Adipocyte (in vitro differentiated cells): ENCODE measurements around the gene ACTA2.
A peak's percentile ranks its signal among the peaks of the same experiment; 100 is the strongest.

ENCODE experiments used
- DNase-seq: peaks from one replicate; pipeline ENCODE4 v3.0.0-alpha.2; 2015; ENCODE audit warnings: low read depth
- H3K27me3 ChIP-seq: replicated peaks from 2 replicates; pipeline ENCODE4 v1.7.0; 2013; ENCODE audit warnings: mild to moderate bottlenecking, low read length, moderate library complexity; ENCODE audit not compliant: control insufficient read depth, insufficient read depth
- H3K36me3 ChIP-seq: 2 replicates; pipeline ENCODE4 v1.7.0; 2013; ENCODE audit warnings: low read length, mild to moderate bottlenecking, moderate library complexity; ENCODE audit not compliant: control insufficient read depth, insufficient read depth, severe bottlenecking
- H3K4me1 ChIP-seq: 2 replicates; pipeline ENCODE4 v1.7.0; 2013; ENCODE audit warnings: mild to moderate bottlenecking, low read length, moderate library complexity; ENCODE audit not compliant: control insufficient read depth, insufficient read depth
- H3K4me3 ChIP-seq: 2 replicates; pipeline ENCODE4 v1.7.0; 2013; ENCODE audit warnings: mild to moderate bottlenecking, low read length, moderate library complexity
- H3K9ac ChIP-seq: 2 replicates; pipeline ENCODE4 v1.7.0; 2013; ENCODE audit warnings: mild to moderate bottlenecking, low read length, moderate library complexity
- H3K9me3 ChIP-seq: 2 replicates; pipeline ENCODE4 v1.7.0; 2013; ENCODE audit warnings: mild to moderate bottlenecking, low read length, moderate library complexity; ENCODE audit not compliant: control insufficient read depth

Gene ACTA2

GRCh38 chr10:88980800-88981199 is 28.2 kb upstream of the ACTA2 start:
- H3K9ac ChIP-seq: peak overlapping the region; percentile 22
- no peaks in the 10 kb centered on the region for H3K27me3 ChIP-seq
- no peaks in the 10 kb centered on the region for H3K9me3 ChIP-seq
- peaks cover 21% of the 10 kb centered on the region for H3K4me1 ChIP-seq
- no peak overlapping the region for H3K4me3 ChIP-seq
- peaks cover 5% of the 10 kb centered on the region for H3K36me3 ChIP-seq
- DNase-seq: no peak

- Histone ChIP-seq H3K9ac (peak overlapping the region; percentile 22), H3K4me3 (peak overlapping the region; percentile 8), H3K9me3 (no peaks in the 10 kb centered on the region), H3K4me1 (peaks cover 27% of the 10 kb centered on the region), H3K27me3 (no peaks in the 10 kb centered on the region), H3K36me3 (peaks cover 5% of the 10 kb centered on the region)
- no peak for DNase-seq
Observed at GRCh38 chr10:88980247-88980646, 27.7 kb upstream of the ACTA2 start.

- Histone ChIP-seq H3K9ac (peak overlapping the region; percentile 53), H3K9me3 (no peaks in the 10 kb centered on the region), H3K27me3 (no peaks in the 10 kb centered on the region), H3K4me1 (peaks cover 30% of the 10 kb centered on the region), H3K36me3 (peaks cover 5% of the 10 kb centered on the region), H3K4me3 (peak overlapping the region; percentile 46)
- no peak for DNase-seq
Observed at GRCh38 chr10:88979603-88980002, 27.0 kb upstream of the ACTA2 start.

GRCh38 chr10:88979153-88979562 is 26.6 kb upstream of the ACTA2 start:
- Histone ChIP-seq H3K9ac (no peak overlapping the region), H3K4me3 (peak overlapping the region; percentile 46), H3K9me3 (no peaks in the 10 kb centered on the region), H3K36me3 (peaks cover 4% of the 10 kb centered on the region), H3K4me1 (peaks cover 35% of the 10 kb centered on the region), H3K27me3 (no peaks in the 10 kb centered on the region)
- DNase-seq: peak; percentile 83

- Histone ChIP-seq H3K4me1 (peaks cover 42% of the 10 kb centered on the region), H3K4me3 (no peak overlapping the region), H3K36me3 (no peaks in the 10 kb centered on the region), H3K9ac (no peak overlapping the region), H3K9me3 (no peaks in the 10 kb centered on the region), H3K27me3 (no peaks in the 10 kb centered on the region)
- DNase-seq: no peak
Observed at GRCh38 chr10:88978463-88978862, 25.9 kb upstream of the ACTA2 start.

- H3K4me3 ChIP-seq: peak overlapping the region; percentile 80
- DNase-seq: no peak
- H3K9ac ChIP-seq: peak overlapping the region; percentile 85
- H3K36me3 ChIP-seq: no peaks in the 10 kb centered on the region
- no peaks in the 10 kb centered on the region for H3K9me3 ChIP-seq
- peaks cover 49% of the 10 kb centered on the region for H3K4me1 ChIP-seq
- H3K27me3 ChIP-seq: no peaks in the 10 kb centered on the region
Observed at GRCh38 chr10:88975377-88975720, 22.8 kb upstream of the ACTA2 start.

- H3K4me3 ChIP-seq: peak overlapping the region; percentile 80
- DNase-seq: peak; percentile 68
Observed at GRCh38 chr10:88974446-88975376, 22.1 kb upstream of the ACTA2 start.

GRCh38 chr10:88974012-88974411 is 21.4 kb upstream of the ACTA2 start:
- Histone ChIP-seq H3K27me3 (no peaks in the 10 kb centered on the region), H3K4me1 (peaks cover 36% of the 10 kb centered on the region), H3K36me3 (no peaks in the 10 kb centered on the region), H3K9ac (peak overlapping the region; percentile 85), H3K9me3 (no peaks in the 10 kb centered on the region), H3K4me3 (peak overlapping the region; percentile 80)
- peak; percentile 66 for DNase-seq

More at GRCh38 chr10:88974446-88975376, 22.1 kb upstream of the ACTA2 start:
- Histone ChIP-seq H3K36me3 (no peaks in the 10 kb centered on the region), H3K9ac (peak overlapping the region; percentile 85), H3K4me1 (peaks cover 43% of the 10 kb centered on the region), H3K9me3 (no peaks in the 10 kb centered on the region), H3K27me3 (no peaks in the 10 kb centered on the region)

- Histone ChIP-seq H3K27me3 (no peaks in the 10 kb centered on the region), H3K4me1 (peaks cover 36% of the 10 kb centered on the region), H3K4me3 (peak overlapping the region; percentile 68), H3K9me3 (no peaks in the 10 kb centered on the region), H3K36me3 (no peaks in the 10 kb centered on the region), H3K9ac (peak overlapping the region; percentile 71)
- no peak for DNase-seq
Observed at GRCh38 chr10:88971221-88972061, 18.9 kb upstream of the ACTA2 start.

- H3K27me3 ChIP-seq: no peaks in the 10 kb centered on the region
- H3K9me3 ChIP-seq: no peaks in the 10 kb centered on the region
- no peak overlapping the region for H3K4me3 ChIP-seq
- peaks cover 21% of the 10 kb centered on the region for H3K4me1 ChIP-seq
- H3K9ac ChIP-seq: no peak overlapping the region
- DNase-seq: peak; percentile 64
- H3K36me3 ChIP-seq: no peaks in the 10 kb centered on the region
Observed at GRCh38 chr10:88968391-88968790, 15.8 kb upstream of the ACTA2 start.

- Histone ChIP-seq H3K36me3 (no peaks in the 10 kb centered on the region), H3K27me3 (no peaks in the 10 kb centered on the region), H3K9me3 (no peaks in the 10 kb centered on the region), H3K4me1 (peaks cover 15% of the 10 kb centered on the region), H3K4me3 (no peak overlapping the region), H3K9ac (no peak overlapping the region)
- no peak for DNase-seq
Observed at GRCh38 chr10:88966797-88967196, 14.2 kb upstream of the ACTA2 start.
